GM19372 (cell line): ENCODE data around the gene GPC3.
"Not testable (repeated sequence)": the region's sequence is repeated elsewhere in the genome, so short reads cannot be mapped to it uniquely, and the experiment has no call there.

ENCODE experiments used
- ATAC-seq: cut with Tn5 transposase; IDR thresholded peaks from one replicate; pipeline ENCODE4 v1.9.1; 2021; ENCODE audit warnings: mild to moderate bottlenecking, low read depth, moderate library complexity; ENCODE audit not compliant: unreplicated experiment

Gene GPC3

GRCh38 chrX:133633162-133633561 lies 352.2 kb downstream of the GPC3 start:
- no peak for ATAC-seq

GRCh38 chrX:133630362-133630761 lies 355.0 kb downstream of the GPC3 start:
- no peak for ATAC-seq

DNA sequence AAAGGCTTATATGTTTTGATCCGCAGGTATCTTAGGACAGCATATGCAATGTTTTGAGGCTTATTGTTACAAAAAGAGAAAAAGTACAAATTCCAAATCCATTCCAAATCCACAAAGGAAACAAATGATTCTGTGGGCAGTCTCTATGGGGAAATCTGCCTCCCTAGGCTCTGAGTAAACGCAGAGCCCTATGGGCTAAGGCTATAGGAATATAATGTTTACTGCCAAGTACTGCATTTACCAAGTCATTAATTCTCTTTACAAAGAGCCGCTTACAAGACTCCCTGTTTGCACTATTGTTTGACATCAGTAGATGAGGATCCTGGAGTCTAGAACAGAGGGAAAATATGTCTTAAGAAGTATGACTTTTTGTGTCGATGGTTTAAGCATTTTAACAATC lies 357.7 kb downstream of the GPC3 start:
- no peak for ATAC-seq

DNA sequence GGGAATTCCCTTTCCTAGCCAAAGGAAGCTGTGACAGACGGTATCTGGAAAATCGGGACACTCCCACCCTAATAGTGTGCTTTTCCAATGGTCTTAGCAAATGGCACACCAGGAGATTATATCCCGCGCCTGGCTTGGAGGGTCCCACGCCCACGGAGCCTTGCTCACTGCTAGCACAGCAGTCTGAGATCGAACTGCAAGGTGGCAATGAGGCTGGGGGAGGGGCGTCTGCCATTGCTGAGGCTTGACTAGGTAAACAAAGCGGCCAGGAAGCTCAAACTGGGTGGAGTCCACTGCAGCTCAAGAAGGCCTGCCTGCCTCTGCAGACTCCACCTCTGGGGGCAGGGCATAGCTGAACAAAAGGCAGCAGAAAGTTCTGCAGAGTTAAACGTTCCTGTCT lies 364.0 kb downstream of the GPC3 start:
- not testable (repeated sequence) for ATAC-seq

- no peak for ATAC-seq
Observed at GRCh38 chrX:133611676-133612075, 373.7 kb downstream of the GPC3 start.

GRCh38 chrX:133610056-133610455 lies 375.3 kb downstream of the GPC3 start:
- no peak for ATAC-seq

DNA sequence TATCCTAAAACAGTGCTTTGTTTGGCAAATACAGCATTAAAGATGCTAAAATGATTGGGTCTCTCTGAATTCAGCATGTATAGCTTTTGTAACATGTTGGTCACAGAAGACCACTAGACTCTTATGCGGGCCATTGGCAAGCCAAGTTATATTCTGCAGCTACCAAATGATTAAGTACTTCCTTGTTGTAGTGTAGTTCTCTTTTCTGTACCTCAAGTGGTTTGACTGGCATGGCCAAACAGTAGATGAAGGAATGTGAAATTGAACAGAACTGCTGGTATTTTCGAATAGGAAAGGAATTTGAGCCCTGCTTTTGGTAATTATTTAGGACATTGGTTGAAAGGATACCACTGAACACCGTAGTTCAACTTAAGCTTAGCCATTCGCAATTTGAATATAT lies 376.2 kb downstream of the GPC3 start:
- ATAC-seq, result no peak

DNA sequence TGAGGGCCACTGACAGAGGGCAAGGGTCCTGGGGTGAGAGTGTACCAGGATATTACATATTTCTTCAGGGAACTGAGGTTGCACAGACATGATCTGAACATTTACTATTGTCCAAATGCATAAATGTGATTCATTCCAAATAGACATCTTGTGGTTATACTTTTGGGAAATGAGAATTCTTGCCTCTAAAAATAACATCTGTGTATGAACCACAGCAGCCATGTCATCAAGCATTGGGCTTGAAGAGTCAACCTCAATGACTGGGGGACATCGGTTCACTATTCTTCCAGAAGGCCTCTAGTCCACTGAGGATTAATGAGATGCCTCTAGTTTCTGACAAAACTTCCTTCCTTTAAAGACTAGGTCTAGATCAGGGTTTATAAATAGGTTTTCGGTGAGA lies 377.0 kb downstream of the GPC3 start:
- ATAC-seq, result no peak

DNA sequence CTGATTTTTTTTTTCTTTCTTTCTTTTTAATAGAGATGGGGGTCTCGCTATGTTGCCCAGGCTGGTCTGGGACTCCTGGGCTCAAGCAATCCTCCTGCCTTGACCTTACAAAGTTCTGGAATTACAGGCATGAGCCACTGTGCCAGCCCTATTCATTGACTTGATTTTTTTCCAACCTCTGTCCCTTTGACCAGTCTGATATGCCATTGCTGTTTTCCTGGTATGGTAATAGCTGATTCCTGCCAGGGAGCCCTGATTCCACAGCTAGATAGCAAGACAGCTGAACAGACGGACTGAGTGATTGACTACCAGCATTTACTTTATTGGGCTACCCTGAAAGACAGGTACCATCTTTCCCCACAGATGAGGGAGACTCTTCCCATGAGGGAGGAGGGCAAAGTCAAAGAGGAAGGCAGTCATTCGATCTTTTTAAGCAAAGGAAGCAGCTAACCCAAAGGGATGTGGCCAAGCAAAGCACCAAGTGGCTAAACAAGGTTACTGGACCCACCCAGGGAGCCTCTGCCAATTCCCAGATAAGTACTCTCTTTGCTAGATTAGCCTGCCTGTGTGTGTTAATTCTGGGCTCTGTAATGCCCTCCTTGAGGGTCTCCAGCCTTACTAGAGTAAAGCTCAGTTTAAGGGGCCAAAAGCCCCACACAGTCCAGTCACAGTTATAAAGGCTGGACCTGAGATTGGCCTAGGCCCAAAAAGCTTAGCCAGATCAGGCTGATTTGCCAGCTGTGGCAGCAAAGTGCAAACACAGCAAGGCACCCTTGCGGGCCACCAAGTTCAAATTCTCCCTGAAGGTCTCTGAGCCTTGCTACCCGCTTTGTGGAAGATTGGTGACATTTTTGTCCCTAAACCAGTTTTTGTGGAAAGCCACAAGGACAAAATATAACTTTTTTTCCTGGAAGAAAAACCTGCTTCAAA lies 377.7 kb downstream of the GPC3 start:
- no peak for ATAC-seq

- ATAC-seq, result no peak
Observed at GRCh38 chrX:133606990-133607389, 378.4 kb downstream of the GPC3 start.

- no peak for ATAC-seq
Observed at GRCh38 chrX:133604801-133605200, 380.6 kb downstream of the GPC3 start.

GRCh38 chrX:133602881-133603280 lies 382.5 kb downstream of the GPC3 start:
- ATAC-seq, result no peak

- no peak for ATAC-seq
Observed at GRCh38 chrX:133601116-133601515, 384.3 kb downstream of the GPC3 start.

- no peak for ATAC-seq
Observed at GRCh38 chrX:133600536-133600935, 384.9 kb downstream of the GPC3 start.

DNA sequence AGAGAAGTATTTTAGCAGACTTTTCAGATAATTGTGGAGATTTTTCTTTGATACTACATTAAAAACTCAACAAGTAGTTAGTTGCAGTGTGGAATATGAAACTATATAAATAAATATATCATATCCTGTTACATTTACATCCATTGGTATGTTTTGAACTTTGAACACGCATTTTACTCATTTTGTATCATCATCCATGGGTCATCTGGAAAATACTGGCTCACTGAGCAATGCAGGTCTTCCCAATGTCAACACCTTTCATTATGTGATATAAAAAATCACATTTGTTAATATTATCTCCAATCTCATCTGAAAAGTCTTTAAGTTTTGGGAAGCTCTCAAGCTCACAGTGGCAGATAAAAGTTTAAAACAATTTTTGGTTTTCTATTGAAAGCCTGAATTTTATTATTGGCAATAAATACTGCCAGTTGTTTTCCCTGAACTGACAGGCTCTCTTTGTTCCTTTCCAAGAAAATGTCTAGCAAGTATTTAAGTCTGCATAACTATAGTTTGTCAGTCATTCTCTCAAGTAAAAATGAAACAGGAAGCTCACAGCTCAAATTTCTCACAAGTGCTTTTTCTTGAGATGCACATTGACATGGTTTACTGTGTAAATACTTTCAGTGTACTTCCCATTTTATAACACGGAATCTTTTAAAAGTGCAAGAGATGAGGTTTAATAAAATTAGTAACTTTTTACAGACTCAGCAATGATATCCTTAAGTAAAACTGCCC lies 386.6 kb downstream of the GPC3 start:
- no peak for ATAC-seq

- no peak for ATAC-seq
Observed at GRCh38 chrX:133594156-133594555, 391.2 kb downstream of the GPC3 start.

- ATAC-seq, result no peak
Observed at GRCh38 chrX:133593531-133593930, 391.9 kb downstream of the GPC3 start.

DNA sequence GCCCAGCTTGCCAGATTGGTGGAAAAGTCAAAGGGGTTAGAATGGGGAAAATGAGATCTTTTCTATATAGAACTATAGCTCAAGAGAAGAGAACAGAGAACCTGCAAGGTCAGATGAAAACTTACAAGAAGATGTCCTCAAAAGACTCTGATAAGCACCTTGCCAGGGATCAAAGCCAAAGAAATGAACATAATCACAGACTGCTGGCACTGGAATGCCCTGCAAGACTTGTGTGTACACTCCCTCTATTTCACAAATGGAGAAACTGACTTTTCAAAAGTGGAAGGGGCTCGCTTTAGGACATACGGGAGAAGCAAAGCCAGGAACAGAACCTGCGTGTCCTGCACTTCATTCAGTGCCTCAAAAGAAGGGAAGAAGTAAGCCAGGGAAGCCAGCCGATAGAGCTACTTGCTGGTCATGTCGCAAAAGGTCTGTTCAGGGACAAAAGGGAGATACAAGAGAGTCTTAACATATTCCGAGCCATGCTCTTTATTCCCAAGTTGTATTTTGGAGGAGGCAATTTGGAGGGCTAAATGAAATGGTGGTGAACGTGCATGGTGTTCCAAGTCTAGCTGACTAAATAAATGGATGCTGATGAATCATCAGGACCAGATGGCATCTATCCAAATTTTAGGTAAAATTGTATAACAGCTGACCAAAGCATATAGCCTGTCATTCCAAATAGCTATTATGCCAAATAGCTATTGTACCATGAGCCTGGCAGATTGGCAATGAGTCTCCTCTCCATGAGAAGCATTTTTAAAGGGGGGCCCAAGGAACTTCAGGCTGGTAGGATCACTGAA lies 394.5 kb downstream of the GPC3 start:
- no peak for ATAC-seq

DNA sequence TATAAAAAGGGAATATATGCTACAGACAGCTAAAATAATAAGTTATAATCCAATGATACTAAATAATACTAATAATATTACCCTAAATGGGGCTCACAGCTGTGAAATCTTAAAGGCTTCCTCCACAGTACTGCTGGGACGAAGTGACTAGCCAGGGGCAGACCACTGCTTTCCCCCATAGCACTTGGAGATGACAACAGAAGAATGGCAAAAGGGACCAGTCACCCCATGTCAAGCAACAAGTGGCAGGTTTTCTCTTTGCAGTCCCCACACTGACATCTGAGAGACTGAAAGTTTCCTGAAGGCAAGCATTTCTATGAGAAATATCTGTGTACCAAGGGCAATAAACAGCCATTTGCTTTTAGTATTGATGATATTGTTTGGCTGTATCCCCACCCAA lies 396.6 kb downstream of the GPC3 start:
- no peak for ATAC-seq

GRCh38 chrX:133587818-133588217 lies 397.6 kb downstream of the GPC3 start:
- no peak for ATAC-seq

GRCh38 chrX:133587071-133587470 lies 398.3 kb downstream of the GPC3 start:
- ATAC-seq, result no peak
